GM21529 (cell line): ENCODE data around the gene WDR1.
A peak's percentile ranks its signal among the peaks of the same experiment; 100 is the strongest.

Source experiments
- ATAC-seq: cut with Tn5 transposase; IDR thresholded peaks from one replicate; pipeline ENCODE4 v1.9.1; 2021; ENCODE audit not compliant: unreplicated experiment

Gene WDR1

DNA sequence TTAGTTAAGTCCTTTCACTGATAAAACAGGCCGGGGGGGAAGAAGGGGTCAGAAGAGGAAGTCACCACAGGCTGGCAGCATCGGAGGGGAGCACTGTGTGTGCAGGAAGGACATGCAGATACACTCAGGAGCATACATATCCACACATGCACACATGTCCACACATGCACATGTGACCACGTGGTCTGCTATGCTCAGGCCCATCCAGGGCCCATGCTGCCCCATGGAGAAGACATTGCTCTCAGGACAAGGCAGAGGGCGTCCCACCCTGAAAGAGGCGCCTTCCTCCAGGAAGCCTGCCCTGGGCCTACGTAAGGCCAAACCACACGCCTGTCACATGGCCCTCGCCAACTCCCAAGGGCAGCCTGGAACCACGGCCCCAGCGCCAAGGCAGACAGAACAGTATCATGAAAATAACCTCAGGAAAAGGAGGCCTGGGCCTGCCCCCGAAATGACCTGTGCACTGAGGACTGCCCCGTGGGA, 15.8 kb downstream of the WDR1 start:
- no peak for ATAC-seq

DNA sequence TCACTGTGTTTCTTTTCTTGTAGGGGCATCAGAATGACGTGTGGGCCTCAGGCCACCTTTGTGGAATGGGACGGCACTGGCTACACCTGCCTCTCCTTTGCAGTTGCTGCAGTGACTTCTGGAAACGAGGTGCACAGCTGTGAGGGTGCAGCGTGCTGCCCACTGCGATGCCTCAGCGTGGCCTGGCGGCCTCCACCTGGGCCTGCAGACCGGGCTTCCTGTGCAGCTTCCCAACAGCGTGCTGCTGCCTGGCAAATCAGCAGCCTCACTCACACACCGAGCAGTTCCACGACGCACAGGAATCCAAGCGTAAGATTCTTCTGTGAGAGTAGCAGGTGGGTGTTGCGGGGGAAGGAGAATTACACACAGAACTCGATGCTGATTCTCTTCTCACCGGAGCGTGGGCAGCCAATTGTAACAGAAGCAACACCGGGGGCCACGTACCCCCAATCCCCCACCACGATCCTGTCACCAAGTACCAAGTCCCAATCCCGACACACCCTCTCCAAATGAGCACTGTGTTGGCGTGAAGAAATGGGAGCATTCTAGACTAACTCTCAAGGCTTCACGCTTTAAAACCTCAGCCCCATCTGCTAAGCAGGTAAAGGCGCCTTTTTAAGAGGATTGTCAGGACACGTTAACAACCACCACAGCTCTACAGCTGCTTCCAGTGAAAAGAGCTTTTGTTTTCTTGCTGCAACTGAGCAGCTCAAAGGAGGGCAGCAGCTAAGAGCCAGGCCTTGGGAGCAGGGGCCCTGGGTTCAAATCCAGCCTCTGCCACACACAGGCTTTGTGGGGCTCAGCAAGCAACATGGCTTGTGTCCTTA, 16.9 kb downstream of the WDR1 start:
- ATAC-seq, result no peak

DNA sequence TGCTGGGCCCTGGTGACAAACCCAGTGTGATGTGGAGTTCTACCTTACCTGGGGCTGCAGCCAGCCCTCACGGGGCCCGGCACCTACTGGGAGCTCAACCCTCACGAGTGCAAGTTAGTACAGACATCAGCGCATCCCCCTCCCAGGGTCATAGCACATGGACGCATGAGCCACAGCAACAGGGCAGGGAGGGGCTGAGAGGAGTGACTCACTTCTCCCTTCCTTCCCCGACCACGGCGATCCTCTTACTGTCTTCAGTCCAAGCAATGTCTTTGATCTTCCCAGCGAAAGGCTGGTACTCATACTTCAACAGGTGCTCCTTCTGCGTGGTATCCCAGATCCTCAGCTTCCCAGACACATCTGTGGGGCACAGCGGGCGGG, 17.8 kb downstream of the WDR1 start:
- ATAC-seq, result no peak

DNA sequence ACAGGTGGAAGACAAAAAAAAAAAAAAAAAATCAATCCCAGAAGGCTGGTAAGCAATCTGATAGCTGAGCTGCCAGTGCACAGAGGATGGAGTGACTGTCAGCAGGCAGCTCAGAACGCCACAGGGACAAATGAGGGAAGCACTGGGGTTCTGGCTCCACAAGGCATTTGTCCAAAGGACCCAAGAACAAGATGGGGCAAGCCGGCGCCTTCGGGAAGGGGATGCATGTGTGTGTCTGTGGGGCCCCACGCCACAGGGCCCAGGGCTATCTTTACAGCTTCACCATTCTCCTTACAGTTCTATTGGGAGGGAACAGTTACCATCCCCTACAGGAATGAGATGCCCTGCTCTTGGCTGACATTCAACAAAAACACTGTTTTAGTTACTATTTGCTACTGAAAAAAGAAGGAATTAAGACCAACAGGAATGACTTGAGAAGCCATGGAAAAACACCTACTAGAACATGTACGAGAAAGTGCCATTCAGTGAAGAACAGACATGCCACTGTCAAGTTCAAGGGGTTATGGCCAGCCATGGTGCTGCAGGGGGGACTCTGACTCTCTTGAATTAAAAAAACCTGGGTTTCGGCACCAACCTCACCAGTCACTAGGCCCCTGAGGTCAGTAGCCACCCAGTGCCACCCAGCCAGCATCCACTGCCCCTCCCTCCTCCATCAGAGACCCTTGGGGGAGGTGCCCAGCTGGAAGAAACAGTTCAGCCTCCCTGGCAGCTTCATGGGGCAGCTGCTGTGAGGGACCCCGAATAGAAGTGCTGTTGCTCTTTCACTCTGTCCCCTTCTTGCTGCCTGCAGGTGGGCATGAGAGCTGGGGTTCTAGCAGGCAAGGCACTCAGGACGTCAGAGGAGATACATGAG, 18.5 kb downstream of the WDR1 start:
- ATAC-seq, result no peak

DNA sequence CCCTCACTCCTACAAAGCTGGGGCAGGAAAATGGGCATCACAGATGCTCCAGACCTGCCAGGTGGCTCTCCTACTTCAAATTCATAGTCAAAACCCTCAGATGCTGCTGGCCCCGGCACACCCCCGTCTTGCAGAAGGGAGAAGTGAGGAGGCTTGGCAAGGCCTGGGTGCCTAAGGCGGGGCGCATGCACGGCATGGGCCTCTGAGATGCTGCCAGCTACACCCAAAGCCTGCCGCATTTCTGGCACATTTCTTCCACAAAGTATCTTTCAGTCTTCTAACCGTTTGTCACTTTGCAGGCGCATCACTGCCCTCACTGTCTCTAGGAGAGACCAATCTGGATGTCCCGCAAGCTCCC, 19.6 kb downstream of the WDR1 start:
- no peak for ATAC-seq

DNA sequence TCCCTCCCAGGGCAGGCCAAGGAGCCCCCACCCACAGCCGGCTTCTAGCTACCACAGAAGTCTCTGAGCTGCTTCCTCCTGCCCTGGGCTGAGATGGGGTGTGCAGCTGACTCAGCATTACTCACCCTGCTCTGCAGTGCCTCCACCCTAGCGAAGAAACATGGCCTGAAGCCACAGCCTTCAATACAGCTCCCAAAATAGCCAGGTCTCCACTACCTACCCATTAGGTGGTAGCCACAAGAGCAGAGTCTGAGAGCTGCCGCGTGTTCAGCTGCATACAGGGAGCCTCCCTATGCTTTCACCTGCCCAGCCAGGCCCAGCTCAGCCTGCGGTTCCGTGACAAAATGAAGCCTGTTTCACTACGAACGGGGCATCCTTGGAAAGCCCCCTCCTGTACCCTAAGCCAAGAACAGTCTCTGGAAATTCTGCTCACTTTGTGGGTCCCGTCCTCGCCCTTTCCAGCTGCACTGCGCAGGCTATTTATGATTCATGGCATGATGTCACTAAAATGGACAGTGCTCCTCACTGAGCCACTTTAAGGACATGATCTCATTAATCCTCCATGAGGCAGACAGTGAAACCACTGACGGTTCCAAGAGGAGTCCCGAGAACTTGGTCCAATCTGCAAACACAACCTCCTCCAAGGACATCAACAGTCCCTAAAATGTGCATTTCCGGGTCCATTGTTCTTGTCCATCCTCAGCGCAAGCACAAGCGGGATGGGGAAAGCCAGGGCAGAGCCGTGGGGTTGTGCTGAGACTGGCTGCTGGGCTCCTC, 20.2 kb downstream of the WDR1 start:
- ATAC-seq, result peak; percentile 81

DNA sequence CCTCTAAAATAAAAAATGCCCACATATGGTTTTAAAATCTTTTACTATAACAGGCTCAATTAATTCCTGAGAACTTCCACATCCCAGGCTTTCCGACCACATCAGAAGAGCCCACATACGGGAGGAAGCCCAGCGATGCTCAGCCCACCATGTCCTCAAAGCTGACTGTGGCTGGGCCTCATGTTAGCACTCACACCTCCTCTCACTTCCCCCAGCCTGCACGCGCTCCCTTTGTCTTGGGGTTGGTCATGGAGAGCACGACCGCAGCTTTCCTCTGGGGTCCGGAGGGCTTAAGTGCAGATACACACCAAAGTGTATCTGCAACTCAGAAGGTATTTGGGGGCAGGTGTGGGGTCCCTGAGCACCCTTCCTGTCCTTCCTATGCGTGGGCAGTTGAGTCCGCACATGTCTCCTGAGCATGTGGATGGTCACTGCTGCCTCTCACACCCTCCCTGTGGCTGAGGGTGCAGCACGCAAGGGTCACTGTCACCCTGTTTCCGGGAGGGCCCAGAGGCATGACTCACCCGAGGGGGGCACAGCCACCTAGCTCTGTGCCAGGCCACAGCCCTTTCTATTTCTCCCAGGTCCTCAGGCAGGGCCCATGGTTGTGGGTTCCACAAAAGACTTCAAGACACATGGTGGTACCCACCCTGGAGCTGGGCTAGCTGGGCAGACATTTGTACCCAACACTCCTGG, 21.2 kb downstream of the WDR1 start:
- no peak for ATAC-seq

DNA sequence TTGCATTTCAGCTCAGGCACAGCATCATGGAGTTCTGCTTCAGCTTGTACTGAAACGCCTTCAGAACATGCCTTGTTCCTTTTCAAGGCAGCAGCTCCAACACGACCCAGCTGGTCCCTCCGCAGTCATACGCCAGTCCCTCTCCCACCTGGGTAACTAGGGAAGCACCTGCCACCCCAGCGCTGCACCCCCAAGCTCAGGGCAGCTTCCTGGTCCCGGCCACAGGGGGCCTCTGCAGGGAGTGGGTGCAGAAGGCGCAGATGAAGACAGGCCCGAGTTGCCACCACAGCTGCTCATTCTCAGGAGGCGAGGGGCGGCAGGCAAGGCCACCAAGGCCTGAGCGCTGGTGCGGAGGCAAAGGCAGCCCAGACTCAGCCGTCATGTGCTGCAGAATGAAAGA, 21.8 kb downstream of the WDR1 start:
- no peak for ATAC-seq

DNA sequence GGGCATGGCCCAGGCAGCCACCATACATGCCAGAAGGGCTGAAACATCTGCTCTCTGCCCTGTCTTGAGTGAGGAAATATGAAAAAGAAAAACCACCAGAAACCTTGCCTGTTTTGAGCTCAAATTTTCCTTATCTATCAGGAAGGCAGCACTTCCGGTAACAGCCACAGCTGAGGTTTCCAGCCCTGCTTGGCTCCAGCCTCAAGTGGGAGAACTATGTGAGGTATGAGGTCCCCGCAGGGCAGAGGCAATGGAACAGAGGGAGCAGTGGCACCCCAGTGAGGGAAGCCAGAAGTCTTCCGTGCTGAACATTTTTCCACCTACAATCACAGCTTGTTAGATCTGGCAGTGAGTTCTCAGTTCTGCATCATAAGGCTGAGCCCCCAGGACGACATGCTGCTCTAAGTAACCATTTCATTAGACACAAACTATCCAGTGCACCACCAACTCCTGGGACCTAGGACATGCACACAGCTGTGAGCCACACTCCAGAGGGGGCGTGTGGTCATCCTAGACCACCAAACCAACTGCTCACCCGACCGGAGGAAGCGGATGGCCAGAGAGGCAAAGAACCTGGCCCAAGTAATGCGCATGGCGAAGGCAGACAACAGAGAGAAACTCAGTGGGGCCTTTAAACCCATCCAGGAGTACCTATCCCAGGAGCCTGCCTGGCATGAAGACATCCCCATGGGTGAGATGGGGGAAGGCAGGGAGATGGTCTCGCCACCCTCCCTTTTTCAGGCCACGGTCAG, 22.6 kb downstream of the WDR1 start:
- ATAC-seq, result no peak

DNA sequence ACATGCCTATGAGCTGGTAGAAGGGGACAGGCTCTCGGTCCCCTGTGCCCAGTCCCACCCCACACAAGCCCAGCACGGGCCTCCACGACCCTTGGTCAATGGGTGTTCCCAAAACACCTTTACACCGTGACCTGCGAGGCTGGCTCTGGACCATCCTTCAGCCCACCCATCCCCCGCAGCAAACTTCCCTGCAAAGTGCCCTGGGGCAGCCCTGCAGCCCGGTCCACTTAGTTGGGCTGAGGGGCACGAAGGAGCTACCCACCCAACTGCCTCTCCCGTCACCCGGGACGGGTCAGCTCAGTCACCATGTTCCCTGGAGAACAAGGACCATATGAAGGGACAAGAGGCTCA, 23.4 kb downstream of the WDR1 start:
- ATAC-seq, result no peak

DNA sequence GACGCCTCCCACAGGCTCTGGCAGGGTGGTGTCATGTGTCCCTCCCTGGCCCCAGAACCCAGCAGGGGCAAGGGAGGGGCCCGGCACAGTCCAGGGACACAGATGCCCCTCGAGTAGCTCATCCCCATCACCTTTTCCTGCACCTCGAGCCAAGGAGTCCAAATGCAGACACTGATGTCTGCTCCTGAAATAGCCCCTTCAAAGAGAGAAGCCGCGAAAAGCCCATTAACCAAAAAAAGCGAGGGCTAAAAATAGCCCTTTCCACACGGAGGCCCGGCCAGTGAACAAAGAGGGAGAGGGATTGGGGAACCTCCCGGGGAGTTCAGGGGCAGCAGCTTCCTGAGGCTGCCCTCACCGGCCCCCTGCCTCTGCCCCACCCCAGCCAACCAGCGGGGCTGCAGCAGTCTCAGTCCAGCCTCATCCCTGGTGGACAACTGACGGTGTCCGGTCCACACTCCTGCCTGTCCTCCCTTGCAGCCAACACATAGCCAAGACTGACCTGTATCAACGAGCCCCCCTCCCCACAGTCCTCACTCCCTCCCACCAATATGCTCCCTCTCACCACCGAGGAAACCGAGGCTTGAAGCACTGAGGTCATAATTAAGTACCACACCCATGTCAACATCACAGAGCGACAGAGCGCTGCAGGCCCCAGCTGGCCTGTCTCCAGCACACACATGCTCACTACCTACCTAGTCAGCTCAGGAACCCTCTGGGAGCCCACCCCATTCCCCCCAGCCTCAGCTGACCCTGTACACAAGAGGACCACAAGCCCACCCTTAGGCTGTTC, 23.9 kb downstream of the WDR1 start:
- no peak for ATAC-seq

DNA sequence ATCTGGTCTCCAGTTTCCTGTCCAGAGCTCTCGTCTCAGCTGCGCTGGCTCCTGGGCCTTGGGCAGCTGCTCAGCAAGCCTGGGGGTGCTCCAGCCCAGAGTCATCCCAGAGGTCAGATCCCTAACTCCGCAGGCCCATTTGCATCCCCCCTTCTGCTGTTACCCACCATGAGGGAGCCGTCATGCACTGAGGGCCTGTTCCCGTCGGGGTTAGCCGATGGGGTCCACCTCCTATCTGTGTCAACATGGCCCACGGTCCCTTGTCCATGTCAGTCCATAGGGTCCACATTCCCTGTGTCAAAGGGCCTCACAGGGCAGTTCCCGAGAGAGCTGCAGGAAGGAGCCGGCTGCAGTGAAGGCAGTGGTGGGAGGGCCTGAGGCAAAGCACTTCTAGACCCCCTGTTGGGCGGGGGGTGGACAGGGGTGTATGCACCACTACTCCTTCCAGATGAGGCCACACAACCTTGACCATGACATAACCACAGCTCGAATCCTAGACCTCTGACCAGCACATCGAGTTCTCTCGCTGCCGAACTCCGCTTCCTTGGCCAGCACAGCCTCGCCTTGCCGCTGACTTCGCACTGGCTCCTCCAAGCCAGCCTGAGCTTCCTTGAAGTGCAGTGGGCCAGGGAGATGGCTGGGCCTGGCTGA, 24.9 kb downstream of the WDR1 start:
- no peak for ATAC-seq

DNA sequence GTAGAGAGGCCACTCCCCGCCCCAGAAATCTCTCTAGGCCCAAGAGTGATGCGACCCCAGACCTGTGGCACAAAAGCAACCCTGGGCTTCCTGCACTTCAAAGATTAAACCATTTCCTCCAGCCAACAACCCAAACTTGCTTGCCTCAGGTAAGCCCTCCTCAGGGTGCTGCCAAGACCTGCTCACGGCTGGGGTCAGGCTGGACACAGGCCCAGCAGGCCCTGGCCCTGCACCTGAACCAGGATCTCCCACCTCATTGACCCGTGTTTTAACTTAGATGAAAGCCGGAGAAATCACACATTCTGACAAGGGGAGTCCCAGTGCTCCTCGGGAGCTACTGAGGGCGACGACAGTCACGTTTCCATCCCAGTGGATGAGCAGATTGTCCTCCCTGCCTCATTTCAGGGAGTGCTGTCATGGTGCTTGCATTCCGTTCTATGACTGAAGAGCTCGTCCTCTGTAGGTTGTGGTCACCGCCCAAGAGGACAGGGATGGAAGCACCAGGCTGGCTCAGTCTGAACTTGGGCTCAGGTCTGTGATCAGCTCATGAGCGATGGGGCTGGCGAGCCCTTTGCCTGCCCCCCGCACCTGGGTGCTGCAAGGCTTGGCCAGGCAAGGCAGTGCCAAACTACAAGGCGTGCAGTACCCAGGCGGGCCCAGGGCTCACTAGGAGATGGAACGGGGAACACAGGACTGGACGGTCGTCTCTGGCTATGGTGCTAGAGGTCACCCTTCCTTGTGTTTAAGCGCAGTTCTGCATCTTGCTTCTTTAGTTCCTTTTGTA, 25.9 kb downstream of the WDR1 start:
- ATAC-seq, result no peak

DNA sequence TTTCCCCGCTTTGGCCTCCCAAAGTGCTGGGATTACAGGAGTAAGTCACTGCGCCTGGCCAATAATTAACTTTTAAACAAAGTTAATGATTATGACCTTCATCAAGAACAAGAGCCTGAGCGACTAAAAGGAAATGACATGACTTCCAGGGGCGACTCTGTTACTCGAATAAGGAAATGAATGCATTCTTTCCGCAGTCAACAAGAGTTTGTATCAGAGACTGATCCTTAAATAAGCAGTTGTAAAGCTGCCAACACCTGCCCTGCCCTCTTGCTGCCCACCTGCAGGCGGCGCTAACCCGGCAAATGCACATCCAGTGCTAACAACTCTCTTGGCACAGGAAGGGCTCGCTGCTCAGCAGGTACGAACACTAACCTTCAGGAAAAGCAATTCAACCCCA, 27.3 kb downstream of the WDR1 start:
- ATAC-seq, result no peak

DNA sequence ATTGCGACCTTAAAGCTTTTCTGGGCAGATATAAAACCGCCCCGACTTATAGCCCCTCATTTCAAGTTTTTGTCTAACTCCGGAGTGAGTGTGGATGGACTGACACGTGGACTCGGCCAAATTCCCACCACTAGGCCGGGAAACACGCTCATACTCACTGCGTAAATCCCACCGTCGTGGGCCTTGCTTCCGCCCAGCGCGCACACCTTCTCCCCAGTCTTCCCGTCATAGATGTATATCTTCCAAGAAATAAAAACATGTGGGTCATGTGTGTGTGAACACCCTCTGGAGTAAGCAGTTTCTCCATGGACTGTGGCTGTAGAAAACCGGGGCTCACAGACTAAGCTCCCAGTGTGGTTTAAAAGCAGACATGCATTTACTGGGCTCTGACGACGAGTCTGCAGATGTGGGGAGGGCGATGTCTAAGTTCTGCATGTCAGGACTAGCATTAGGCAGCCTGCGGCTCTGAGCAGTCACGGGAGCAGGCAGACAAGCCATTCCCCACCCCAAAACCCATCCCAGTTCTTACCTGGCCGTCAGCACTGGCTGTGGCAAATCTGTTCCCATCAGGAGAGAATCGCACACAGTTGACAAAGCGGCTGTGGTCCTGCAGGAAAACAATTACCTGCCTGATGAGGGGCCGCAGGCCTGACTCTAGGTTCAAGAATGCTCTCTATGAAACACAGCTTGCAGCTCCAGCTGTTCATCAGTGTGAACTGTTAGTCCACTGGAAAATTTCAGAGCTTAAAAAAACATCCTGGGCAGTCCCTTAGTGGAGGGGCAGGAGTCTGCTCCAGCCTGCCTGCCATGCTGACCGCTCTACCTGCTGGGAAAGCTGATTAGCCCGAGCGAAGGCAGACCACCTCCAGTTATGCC, 28.2 kb downstream of the WDR1 start:
- ATAC-seq, result no peak

DNA sequence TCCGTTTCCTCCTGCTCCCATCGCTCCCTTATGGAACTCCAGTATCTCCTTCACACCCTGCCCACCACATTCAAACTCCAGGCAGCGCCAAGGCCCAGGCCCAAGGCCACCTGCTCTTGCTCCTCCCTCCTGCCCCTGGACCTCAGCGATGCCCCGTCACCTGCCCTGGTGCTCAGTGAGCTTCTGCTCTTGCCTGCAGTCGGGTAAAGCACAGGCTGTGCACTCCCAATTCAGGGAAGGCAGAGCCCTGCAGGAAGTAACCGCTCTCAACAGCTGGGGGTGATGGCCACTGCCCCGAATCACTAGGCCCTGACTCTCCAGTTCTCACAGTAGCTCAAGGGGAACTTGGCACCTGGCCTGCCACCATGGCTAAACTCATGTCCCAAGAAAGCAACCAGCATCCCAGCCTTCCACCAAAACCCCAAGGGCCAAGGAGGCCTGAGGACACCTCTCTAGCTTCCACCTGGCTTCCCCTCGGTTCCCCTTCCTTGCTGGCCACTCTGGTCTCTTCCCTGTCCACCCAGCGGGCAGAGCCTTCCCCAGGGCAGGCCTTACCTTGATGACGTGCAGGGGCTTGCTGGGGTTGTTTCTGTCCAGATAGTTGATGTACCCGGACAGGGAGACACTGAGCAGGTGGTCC, 29.3 kb downstream of the WDR1 start:
- ATAC-seq, result no peak
